Kidney (tissue), 14 donors: ENCODE results near the gene ZNF711. TPM values are rescaled to one million over a fixed set of nuclear protein-coding genes. Genes with fewer than 3 reads are reported as not detected.
"Not testable (repeated sequence)": the region's sequence is repeated elsewhere in the genome, so short reads cannot be mapped to it uniquely, and the experiment has no call there.

Source experiments
- DNase-seq, 5 donors: peaks; one replicate each; pipeline ENCODE4 v3.0.0-alpha.2; 2013 to 2020
- FAIRE-seq: peaks from 2 replicates; lab custom pipeline; 2012; peaks lifted over from hg19 to GRCh38; lab: Jason Lieb, UNC
- H3K27ac ChIP-seq, 2 donors: one replicate each; pipeline ENCODE4 v1.7.0; 2013; ENCODE audit warnings: low read depth in 2 of 2, low read length in 2 of 2, inconsistent platforms in 1 of 2
- H3K27me3 ChIP-seq: one replicate; pipeline ENCODE4 v1.7.1; 2013; ENCODE audit warnings: low read length, inconsistent platforms; ENCODE audit not compliant: control insufficient read depth, insufficient read depth
- H3K36me3 ChIP-seq, 3 donors: one replicate each; pipeline versions ENCODE4 v1.7.0 to v1.7.1; 2013; ENCODE audit warnings: low read length in 3 of 3, control low read depth in 1 of 3, inconsistent platforms in 1 of 3; ENCODE audit not compliant: insufficient read depth in 3 of 3, control insufficient read depth in 2 of 3
- H3K4me1 ChIP-seq, 3 donors: one replicate each; pipeline versions ENCODE4 v1.7.0 to v1.7.1; 2013; ENCODE audit warnings: low read length in 3 of 3, inconsistent platforms in 1 of 3, low read depth in 1 of 3; ENCODE audit not compliant: control insufficient read depth in 2 of 3, insufficient read depth in 2 of 3
- H3K4me3 ChIP-seq, 3 donors: one replicate each; pipeline versions ENCODE4 v1.7.0 to v1.8.1; 2013; ENCODE audit warnings: low read length in 3 of 3, control low read depth in 1 of 3, inconsistent platforms in 1 of 3
- H3K9ac ChIP-seq, 3 donors: one replicate each; pipeline versions ENCODE4 v1.7.0 to v1.7.1; 2013; ENCODE audit warnings: low read length in 3 of 3, control low read depth in 1 of 3, inconsistent platforms in 1 of 3
- H3K9me3 ChIP-seq, 3 donors: one replicate each; pipeline versions ENCODE4 v1.7.0 to v1.7.1; 2013; ENCODE audit warnings: low read length in 3 of 3, control low read depth in 1 of 3, inconsistent platforms in 1 of 3; ENCODE audit not compliant: control insufficient read depth in 2 of 3, insufficient read depth in 1 of 3
- intact Hi-C: fragments of 100-400 bp; cut with DNase I; formaldehyde crosslinking; loops from one replicate; pipeline ENCODE4 v1.11.1; 2022
- polyA plus RNA-seq: library from polyadenylated mRNA; stranded (reverse); fragments of 350-450 nt; fragmentation: Illumina TruSeq; extraction: RNeasy Lipid Tissue Mini Kit (QIAGEN cat#74804); gene quantifications from one replicate; pipeline ENCODE4 v1.2.3, GENCODE V29; 2014; ENCODE audit warnings: low read depth, low replicate concordance; ENCODE audit not compliant: insufficient read depth
- total RNA-seq: library from RNA; stranded (reverse); fragmentation: NEBNext Ultra II Directional; extraction: Animal tissue kit (Norgen Biotek cat#: 25700); gene quantifications from one replicate; pipeline ENCODE4 v1.2.1, GENCODE V29; 2021
- TF ChIP-seq, protein P1 (sequence below): IDR thresholded peaks from 3 replicates; pipeline ENCODE4 v1.5.1; 2012; ENCODE audit warnings: mild to moderate bottlenecking, moderate library complexity, borderline replicate concordance; ENCODE audit not compliant: insufficient read depth; ENCODE audit errors: extremely low read depth
- donor health status: control.
- donor health status: control.
- donor health status: control.
- donor health status: control.
- donor health status: control.
- donor health status: DM: yes; HTN: yes; CAD: no.
- donor health status: Normal renal cell carcinoma (clear cell type).

Gene ZNF711
- total and polyA plus RNA-seq, 2 donors from 2014 or later = 2.6 to 4.7 TPM

DNA sequence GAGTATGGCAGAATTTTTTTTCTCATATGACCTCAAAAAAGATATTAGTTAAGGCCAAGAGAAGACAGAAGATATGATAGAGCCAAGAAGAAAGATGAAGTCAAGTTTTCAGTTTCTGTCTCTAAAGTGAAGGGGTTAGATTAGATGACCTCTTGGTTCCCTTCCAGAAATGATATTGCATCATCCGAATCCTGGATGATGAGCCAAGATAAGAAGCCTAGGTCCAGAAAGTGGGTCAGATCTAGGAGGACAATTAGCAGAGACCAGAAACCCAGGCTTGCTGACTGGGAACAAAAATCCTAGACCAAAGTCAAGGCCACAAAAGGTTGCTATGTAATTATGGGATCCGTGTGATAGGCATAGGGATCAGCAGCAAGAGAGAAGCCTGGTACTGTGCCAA lies 20.4 kb upstream of the ZNF711 start:
- no peak for FAIRE-seq
- TF ChIP-seq, protein P1, sequence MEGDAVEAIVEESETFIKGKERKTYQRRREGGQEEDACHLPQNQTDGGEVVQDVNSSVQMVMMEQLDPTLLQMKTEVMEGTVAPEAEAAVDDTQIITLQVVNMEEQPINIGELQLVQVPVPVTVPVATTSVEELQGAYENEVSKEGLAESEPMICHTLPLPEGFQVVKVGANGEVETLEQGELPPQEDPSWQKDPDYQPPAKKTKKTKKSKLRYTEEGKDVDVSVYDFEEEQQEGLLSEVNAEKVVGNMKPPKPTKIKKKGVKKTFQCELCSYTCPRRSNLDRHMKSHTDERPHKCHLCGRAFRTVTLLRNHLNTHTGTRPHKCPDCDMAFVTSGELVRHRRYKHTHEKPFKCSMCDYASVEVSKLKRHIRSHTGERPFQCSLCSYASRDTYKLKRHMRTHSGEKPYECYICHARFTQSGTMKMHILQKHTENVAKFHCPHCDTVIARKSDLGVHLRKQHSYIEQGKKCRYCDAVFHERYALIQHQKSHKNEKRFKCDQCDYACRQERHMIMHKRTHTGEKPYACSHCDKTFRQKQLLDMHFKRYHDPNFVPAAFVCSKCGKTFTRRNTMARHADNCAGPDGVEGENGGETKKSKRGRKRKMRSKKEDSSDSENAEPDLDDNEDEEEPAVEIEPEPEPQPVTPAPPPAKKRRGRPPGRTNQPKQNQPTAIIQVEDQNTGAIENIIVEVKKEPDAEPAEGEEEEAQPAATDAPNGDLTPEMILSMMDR = no peak
- intact Hi-C loops = no loop called here
- Histone ChIP-seq H3K27me3 (no peaks in the 10 kb centered on the region), H3K36me3 (no peaks in the 10 kb centered on the region), H3K27ac (no peak overlapping the region), H3K4me1 (no peaks in the 10 kb centered on the region), H3K4me3 (no peak overlapping the region), H3K9ac (no peak overlapping the region), H3K9me3 (no peaks in the 10 kb centered on the region)
- DNase-seq = no peak

DNA sequence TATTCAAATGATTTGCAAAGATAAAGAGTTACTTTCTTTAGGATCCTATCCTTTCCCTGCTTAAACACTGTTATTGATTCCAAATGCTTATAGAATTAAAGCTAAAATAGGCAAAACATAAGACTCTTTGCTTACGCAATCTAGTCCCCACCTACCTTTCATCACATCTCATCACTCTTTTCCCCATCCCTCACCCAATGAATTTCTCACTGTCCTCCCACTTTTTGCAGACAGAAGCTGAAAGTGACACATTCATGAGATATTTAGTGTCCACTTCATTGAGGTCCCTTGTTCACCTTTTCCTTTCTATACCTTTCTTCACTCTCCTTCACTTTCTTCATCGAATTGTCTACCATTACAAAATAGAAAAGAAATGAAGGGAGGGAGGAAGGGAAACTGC lies 636 bp upstream of the ZNF711 start:
- Histone ChIP-seq H3K9me3 (no peaks in the 10 kb centered on the region), H3K9ac (peak overlapping the region in 1 of 3 donors; percentile 38), H3K27ac (no peak overlapping the region), H3K4me1 (no peaks in the 10 kb centered on the region), H3K4me3 (peak overlapping the region; percentile 29 to 73 (median 55)), H3K27me3 (no peaks in the 10 kb centered on the region), H3K36me3 (no peaks in the 10 kb centered on the region)
- TF ChIP-seq, protein P1 = no peak
- peak in 2 of 5 donors; percentile 28 to 41 for DNase-seq
- FAIRE-seq = no peak
- intact Hi-C loops = no loop called here

DNA sequence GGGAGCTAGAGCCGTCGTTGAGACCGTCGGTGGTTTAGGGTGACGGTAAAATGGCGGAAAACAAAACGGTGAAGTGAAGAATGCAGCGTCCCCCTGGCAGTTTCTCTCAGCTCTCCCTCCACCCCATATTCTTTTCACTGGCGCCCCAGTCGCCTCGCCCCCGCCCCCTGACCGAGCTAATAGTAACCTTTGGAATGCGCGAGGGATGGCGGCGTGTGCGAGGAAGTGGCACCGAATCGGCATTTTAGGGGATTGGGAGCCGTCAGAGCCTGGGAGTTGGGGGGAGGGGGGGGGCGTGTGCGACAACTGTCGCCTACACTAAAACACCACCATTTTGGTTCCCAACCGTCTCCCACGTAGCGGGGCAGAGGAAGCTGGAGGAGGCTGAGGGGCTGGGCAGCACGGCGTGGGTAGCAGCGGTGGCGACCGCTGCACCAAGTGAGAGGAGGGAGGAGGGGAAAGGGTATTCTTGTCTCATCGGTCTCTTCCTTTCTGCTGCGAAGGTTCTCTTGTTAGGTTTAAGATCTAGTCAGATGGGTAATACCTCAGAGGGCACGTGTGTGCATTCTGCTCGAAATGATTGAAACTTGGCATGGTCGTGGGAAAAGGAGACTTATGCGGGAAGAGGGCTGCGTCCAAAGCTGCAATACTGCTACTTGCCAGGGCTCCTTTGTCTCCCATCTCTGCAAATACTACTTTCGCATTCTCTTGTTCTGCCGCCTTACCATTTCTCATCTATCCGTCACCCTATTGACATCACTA lies 840 bp downstream of the ZNF711 start:
- FAIRE-seq (no peak), DNase-seq (peak; percentile 53 to 73 (median 60))
- Histone ChIP-seq H3K27ac (peak overlapping the region; percentile 53 to 74), H3K27me3 (no peaks in the 10 kb centered on the region), H3K36me3 (no peaks in the 10 kb centered on the region), H3K4me3 (peak overlapping the region; percentile 69 to 86 (median 84)), H3K4me1 (no peaks in the 10 kb centered on the region), H3K9ac (peak overlapping the region; percentile 60 to 89 (median 81)), H3K9me3 (no peaks in the 10 kb centered on the region)
- TF ChIP-seq, protein P1 = no peak
- intact Hi-C loops = no loop called here

DNA sequence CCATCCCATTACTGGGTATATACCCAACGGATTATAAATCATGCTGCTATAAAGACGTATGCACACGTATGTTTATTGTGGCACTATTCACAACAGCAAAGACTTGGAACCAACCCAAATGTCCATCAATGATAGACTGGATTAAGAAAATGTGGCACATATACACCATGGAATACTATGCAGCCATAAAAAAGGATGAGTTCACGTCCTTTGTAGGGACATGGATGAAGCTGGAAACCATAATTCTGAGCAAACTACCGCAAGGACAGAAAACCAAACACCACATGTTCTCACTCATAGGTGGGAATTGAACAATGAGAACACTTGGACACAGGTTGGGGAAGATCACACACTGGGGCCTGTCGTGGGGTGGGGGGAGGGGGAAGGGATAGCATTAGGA lies 41.5 kb downstream of the ZNF711 start:
- H3K9me3 ChIP-seq, H3K4me3 ChIP-seq, H3K27ac ChIP-seq, H3K36me3 ChIP-seq, intact Hi-C loops, H3K27me3 ChIP-seq, FAIRE-seq, H3K9ac ChIP-seq, DNase-seq, H3K4me1 ChIP-seq: not testable (repeated sequence)
